CD4-positive, alpha-beta T cell treated with Interleukin-4 for 1 hour (primary cell): Measurements from ENCODE around the gene FFAR4.

Experiments used
- DNase-seq, 2 donors: peaks; one replicate each; pipeline ENCODE4 v3.0.0-alpha.2; 2020 to 2022

FFAR4 gene

GRCh38 chr10:93601146-93601773 lies 34.8 kb downstream of the FFAR4 start, which contains the start of gene RBP4:
Gene RBP4 (minus strand): TSS chr10:93601235. CDS start chr10:93601028, 207 bp downstream.
- DNase-seq: no peak

GRCh38 chr10:93601774-93602162 lies 35.3 kb downstream of the FFAR4 start:
- no peak for DNase-seq

GRCh38 chr10:93603023-93603422 lies 36.6 kb downstream of the FFAR4 start:
- DNase-seq: no peak

GRCh38 chr10:93604146-93604545 lies 37.7 kb downstream of the FFAR4 start:
- no peak for DNase-seq

GRCh38 chr10:93608421-93608820 lies 42.0 kb downstream of the FFAR4 start:
- no peak for DNase-seq

GRCh38 chr10:93612311-93612710 lies 45.8 kb downstream of the FFAR4 start, which contains the start of gene PDE6C:
Gene PDE6C (plus strand): TSS chr10:93612537. CDS start chr10:93612726, 189 bp downstream.
- DNase-seq: no peak

GRCh38 chr10:93613126-93613525 lies 46.7 kb downstream of the FFAR4 start:
- DNase-seq: no peak

GRCh38 chr10:93614101-93614825 lies 47.8 kb downstream of the FFAR4 start:
- no peak for DNase-seq

GRCh38 chr10:93615576-93616235 lies 49.2 kb downstream of the FFAR4 start:
- no peak for DNase-seq

- DNase-seq: no peak
Measured at GRCh38 chr10:93620925-93621324, 54.5 kb downstream of the FFAR4 start.

- DNase-seq: no peak
Measured at GRCh38 chr10:93622942-93623341, 56.5 kb downstream of the FFAR4 start.

- no peak for DNase-seq
Measured at GRCh38 chr10:93628858-93629257, 62.4 kb downstream of the FFAR4 start.

GRCh38 chr10:93629647-93630305 lies 63.3 kb downstream of the FFAR4 start:
- no peak for DNase-seq

- no peak for DNase-seq
Measured at GRCh38 chr10:93630625-93631557, 64.4 kb downstream of the FFAR4 start.
